AG08395 (cell line): ENCODE measurements around the gene THSD7B.

Source experiments
- DNase-seq: peaks from one replicate; pipeline ENCODE4 v3.0.0; 2012; ENCODE audit warnings: mixed read lengths, low spot score

The THSD7B gene

DNA sequence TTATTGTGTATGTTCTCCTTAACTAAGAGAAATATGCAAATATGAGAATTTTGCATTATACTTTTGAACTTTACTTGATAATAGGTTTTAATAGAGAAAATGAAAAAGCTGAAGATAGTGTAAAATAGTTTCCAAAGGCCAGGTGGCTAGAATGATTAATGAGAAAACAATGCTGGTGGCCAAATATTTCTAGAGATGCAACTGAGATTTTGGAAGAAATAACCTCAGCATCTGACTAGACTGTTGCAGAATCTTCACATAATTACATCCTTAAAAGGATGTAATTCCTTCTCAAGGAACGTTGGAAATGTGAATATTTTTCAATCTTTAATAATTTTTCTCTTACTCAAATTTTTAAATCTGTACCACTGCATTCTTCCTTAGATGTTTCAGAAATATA is 434.4 kb downstream of the THSD7B start:
- DNase-seq: no peak

DNA sequence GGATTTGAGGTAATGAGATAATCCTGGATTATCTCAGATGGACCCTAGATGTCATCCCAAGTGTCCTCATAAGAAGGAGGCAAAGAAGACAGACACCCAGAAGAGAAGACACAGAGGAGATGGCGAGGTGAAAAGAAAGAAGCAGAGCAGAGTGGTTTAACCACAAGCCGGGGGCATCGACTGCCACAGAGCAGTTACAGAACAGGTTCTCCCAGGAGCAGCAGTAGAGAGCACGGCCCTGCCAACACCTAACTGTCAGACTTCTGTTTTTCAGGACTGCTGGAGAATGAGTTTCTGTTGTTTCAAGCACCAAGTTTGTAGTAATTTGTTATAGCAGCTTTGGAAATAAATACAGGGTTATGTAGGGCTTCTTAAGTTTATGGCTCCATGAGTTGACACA is 437.0 kb downstream of the THSD7B start:
- DNase-seq: no peak

DNA sequence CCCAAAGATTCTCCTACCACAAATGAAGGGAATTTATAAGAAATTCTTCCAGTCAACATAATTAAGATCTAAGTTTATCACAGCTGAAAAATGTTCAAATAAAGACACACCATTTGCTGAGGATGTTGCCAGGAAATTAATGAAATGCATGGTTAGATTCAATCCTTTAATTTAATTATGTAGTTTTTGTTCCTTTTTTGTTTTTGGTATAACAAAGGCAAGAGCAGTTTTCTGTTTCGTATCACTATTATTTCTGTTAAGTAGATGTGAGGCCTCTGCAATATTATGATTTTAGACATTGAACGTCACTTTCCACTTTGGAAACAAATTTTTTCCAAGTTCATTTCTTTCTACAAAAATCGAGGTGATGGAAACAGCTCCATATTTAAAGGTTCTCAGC is 440.0 kb downstream of the THSD7B start:
- DNase-seq: no peak

DNA sequence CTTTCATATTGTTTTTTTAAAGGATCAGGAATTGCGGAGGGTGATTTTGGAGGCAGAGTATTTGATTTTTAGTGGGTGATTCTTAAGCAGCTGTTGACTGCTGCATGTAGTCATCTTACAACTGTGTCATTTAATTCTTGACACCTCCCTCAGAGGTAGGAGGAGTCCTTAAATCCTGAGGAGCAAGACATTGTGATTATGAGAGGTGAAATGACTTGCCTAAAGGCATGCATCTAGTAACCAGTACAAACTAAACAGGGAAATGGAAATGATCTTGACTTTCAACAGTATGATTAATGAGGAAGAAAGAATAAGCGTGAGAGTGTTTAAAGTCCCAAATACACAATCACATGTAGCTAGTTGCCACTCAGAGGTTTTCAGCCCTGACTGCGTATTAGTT is 440.7 kb downstream of the THSD7B start:
- no peak for DNase-seq

DNA sequence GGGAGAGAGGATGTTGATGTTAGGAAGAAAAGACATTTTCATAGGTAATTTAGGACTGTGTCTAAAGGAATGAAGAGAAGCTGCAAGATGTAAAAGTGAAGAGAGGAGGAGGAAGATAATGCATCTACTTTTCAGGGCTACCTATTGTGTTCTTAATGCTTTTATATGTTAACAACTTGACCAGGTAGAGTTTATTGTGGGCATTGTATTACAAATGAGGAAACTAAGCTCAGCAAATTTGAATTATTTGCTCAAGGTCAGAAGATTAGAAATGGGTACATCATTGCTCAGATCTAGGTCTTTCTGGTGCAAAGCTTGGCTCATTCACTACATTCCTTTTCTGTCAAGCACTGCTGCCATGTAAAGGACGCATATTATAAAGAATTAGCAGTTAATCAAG is 441.7 kb downstream of the THSD7B start:
- no peak for DNase-seq

DNA sequence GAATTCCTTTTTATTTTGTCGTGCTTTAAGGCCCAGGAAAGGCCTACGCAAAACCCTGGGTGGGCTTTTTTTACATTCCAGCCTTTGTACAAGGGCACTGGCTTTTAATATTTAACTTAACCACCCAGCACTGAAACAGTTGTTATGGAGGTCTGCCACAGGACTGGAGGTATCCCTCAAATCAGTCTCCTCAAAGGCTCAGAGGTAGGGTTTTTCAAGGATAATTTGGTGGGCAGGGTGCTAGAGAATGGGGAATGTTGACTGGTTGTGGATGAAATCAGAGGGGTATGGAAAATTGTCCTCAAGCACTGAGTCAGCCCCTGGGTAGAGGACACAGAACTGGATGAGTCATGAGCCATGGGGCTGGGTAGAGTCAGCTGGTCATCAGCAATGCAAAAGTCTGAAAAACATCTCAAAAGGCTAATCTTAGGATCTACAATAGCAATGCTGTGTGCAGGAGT is 443.1 kb downstream of the THSD7B start:
- DNase-seq: peak; percentile 18

DNA sequence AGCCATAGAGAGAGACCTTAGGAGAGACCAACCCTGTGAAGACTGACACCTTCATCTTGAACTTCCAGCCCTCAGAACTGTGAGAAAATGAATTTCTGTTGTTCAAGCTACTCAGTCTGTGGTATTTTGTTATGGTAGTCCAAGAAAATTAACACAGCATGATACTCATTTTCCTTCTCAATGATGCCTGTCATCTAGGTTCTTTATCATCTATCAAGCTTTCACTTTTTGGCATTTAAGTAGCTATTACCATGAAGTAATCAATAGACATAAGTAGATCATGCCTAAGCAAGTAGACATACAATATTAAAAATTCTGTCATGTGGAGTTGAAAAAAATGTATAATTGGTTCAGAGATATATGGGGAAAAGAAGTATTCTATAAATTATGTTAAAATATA is 444.7 kb downstream of the THSD7B start:
- DNase-seq: no peak

DNA sequence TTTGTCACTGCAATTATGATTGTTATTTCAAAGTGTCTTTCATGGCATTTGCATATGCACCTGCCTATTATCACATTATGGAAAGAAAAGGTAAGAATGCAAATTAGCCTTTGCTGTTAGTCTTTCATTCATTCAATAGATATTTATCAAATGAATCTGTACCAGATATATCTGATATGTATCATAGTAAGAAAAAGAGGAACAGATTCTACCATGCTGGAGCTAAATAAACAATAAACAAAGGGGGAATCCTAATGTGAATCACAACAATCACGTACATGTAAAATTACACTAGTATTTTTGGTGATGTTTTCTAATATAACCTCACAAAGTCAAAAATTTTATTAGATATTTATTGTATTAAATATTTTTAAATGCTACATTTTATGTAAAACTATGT is 446.4 kb downstream of the THSD7B start:
- DNase-seq: no peak

DNA sequence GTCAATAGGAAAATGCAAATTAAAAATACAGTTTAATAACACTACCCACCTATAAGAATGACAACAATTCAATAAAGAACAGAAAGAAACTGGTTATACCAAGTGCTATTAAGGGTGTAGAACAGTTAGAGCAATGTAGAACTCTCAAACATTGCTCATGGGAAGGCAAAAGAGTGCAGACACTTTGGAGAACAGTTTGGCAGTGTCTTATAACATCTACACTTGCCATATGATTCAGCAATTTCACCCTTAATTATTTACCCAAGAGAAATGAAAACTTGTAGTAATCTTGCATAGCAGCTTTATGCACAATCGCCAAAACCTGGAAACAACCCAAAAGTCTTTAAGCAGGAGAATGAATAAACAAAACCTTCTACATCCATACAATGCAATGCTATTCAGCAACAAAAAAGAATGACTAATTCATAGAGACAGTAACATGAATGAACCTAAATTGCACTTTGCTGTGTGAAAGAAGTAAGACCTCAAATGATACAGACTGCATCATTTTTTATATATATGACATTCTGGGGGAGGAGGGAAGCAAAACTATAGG is 455.2 kb downstream of the THSD7B start:
- no peak for DNase-seq

DNA sequence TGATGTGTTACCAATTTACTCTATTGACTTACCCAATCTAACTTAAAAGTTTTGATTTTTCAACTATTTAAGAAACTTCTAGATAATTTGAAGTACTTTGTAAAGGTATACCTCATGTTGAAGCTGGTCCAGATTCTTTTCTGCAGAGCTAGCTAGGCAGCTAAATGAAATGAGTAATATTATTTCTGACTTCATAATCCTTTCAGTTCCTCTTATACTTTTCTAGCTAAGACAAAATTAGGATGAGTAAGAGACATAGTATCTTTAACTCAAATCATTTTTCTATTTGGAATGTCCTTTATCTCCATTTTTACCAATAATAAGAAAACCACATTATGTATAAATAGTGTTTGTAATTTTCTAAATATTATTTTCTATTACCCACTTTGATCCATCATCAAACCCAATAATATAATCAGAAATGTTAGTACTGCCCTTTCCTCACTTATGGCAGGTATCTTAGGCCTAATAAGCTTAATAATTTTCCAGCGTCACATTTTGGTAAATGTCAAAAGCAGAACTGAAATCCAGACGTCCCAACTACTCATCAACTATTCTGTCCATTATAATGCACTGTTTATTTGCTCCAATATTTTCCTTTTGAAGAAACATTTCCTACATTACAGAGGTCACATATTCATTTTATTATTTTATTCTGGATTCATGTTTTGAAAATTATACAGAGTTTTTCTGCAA is 456.6 kb downstream of the THSD7B start:
- DNase-seq: no peak

DNA sequence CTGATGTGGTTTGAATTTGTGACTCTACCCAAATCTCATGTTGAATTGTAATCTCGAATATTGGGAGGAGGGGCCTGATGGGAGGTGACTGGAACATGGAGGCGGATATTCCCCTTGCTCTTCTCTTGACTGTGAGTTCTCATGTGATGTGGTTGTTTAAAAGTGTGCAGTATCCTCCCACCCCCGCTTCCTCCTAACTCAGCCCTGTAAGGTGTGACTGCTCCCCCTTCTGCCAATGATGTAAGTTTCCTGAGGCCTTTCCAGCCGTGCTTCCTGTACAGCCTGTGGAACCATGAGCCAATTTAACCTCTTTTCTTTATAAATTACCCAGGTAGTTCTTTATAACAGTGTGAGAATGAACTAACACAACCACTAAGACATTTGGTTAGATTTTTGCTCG is 458.4 kb downstream of the THSD7B start:
- DNase-seq: no peak

DNA sequence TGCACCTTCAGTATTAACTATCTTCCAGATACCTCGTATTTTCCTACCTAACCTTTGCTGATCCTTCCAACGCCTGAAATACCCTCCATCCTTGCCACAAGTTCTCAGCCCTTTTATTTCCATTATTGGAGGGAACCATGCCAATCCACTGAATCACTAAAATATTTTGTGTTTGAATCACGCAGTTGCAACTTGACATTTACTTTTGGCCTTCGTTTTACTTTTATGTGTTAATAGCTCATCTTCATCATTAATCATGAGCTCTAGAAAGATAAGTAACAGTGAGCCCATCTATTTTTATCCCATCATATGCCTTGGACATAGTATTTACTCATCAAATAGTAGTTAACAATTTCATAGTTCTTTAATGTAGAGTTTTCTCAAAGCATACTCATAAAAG is 463.2 kb downstream of the THSD7B start:
- DNase-seq: no peak

DNA sequence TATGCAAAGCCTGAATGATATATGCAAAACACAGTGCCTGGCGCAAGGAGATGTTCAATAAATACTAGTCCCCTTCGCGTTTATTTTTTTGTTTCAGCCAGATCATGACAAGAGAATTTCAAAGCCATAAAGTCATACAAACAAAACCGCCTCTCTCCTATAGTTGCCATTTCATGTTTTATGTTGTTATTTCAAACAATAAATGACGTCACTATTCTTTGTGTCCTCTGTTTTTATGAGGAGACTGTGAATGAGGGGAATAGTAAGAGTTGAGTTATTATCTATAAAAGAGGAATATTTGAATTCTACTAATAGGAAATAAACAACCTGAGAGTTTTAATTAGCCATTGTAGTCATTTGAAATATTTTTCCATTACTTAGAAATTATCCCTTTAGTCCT is 464.5 kb downstream of the THSD7B start:
- no peak for DNase-seq

DNA sequence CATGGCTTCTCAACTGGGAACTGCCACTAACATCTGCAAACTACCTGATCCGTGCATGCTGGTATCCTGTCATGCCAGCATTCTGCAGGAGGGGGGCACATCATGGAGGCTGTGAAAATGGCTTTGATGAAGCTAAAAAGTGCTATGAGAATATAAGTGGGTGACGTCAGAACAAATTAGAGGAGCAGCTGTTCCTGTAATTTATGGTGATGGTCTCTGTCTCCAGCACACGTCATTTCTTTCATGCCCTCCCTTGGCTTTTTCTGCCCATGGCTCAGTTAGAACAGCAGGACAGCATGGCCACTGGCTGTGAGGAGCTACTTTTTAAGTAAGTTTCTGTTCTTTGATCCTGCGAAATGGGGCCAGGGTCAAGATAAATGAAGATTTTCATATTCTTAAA is 466.3 kb downstream of the THSD7B start:
- no peak for DNase-seq

DNA sequence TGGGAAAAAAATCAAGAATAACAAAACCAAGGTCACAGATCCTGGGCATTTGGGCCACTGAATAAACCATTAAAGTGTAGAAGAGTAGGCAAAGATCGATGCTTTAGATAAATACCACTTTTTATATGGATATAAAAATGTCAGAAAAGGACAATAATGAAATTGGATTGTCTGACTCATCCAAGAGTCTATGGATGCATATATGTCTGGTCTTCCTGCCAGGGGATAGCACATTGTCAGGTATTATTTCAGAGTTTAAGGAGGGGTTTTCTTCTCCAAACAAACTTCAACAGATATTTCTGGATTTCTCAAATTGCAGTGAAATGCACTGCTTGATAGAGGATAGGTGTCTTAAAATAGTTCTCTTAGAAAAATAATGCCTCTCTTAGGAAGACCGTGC is 466.7 kb downstream of the THSD7B start:
- DNase-seq: no peak

DNA sequence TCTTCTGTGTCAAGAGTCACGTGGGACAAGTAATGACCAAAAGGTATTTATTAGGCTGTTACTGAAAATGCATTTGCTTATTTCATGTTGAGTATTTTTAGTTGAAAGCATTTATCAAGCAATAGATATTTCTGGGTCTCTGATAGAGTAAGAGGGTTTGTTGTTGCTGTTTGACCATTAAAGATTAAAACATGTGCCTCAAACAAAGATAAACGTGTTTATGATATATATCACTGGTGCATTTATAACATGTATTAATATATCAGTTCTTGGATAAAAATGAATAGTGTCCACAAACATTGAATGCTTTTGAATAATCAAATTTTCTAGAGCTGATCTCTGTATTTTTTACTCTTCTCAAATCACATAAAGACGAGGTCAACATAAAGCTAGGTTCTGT is 467.7 kb downstream of the THSD7B start:
- DNase-seq: no peak

DNA sequence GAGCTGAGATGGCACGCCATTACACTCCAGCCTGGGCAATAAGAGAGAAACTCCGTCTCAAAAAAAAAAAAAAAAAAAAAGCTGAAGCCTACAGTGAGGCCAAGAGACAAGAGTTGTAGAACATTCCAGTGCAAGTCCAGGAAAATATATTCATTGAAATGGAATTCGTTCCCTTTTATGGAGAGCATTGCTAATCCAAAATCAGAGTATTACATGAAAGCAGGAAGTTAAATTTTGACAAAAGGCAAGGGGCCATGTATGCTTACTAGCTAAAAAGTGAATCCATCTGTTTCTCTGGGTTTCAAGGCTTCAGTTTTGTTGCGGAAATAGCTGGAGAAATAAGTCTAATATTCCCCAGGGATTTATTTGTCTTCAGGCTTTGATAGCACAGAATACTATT is 471.7 kb downstream of the THSD7B start:
- DNase-seq: no peak

DNA sequence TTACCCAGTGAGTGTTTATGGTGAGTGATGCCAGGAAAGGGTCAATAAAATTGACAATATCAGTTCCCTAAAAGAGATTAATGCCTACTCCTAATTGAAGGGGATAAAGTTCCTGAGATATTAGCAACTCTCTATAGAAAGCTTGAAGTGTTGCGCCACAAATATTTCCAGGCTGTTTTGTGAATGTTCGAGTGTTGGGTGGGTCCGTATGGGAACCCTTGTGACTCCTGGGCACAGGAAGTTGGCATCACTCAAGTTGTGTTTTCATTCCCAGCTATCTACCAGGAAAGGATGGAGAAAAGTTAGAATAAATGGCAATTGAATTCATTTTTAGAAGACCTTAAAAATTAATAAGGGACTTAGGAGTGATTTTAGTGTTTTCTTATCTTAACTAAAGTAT is 472.7 kb downstream of the THSD7B start:
- no peak for DNase-seq

DNA sequence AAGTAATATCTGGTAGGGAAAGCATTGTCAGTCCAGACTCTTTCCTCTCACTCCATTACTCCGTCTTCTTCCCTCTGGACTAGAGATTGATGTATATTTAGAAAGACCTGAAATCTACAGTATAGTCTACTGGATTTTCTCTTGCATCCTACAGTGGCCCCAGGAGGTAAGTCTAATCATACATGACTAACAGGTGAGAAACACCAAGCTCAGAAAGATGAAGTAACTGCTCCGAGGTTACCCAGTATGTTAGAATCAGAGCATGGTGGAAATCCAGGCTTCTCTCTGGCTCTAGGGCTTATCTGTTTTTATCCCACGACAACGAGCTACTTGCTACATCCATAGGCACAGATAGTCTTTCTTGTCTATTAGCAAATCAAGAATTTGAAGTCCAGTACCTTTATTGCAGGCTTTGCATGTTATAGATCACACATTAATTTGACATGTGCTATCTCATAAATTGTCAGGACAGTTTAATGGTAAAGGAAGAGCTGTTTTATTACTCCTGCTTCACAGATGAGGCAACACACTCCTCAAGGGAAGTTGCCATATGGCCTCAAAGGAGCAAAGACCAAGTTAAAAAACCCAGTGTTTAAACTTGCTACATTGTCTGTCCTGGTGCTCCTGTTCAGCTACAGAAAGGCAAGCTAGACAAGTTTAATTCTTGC is 484.3 kb downstream of the THSD7B start:
- no peak for DNase-seq

DNA sequence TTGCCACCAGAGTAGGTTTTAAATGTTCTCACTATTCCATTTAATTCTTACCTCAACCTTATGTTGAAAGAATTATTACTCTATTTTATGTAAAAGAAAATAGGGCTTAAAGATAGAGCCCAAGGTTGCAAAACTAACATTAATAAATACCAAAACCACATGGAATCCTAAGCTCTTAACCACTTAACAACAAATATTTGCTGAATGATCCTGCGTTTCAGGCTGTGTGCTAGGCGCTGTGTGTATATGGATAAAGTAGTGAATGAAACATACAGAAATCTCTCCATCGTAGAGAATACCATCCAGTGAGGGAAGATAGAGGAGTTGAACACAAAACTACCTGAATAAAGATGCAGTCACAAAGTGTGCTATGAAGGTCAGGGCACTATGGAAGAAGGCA is 485.1 kb downstream of the THSD7B start:
- DNase-seq: no peak

DNA sequence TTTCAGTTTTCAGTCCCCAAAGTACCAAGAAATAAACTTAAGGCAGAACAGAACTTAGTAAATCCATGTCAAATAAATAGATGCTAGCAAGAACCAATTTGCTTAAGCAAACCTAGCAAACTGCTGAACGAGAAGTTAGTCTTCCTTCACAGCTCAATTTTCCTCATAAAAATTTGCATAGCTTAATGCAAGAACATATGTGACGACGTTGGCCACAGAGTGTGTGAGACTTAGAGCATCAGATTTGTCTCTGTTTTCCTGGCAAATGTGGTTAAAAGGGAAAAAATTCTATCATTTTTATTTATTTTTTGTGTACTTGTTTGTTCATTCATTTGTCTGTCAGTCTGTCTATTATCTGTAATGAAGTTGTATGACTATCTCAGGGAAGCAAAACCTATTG is 485.7 kb downstream of the THSD7B start:
- no peak for DNase-seq

DNA sequence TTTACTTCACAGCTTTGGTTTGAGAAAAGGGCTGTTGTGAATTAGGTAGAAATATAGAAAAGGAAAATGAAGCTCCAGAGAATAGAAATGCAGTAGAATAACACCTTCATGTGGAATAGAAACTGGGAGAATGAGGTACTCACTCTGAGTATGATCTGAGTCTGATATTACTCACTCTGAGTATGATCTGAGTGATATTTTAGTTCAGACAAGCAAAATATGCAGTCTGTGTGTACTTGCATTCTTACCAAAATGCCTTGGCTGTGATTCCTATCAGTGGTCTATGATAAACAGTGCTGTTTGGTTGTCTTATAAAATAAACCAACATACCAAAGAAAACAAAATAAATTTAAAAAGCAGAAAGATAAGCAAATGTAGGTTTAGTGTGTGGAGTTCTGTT is 487.6 kb downstream of the THSD7B start:
- no peak for DNase-seq

DNA sequence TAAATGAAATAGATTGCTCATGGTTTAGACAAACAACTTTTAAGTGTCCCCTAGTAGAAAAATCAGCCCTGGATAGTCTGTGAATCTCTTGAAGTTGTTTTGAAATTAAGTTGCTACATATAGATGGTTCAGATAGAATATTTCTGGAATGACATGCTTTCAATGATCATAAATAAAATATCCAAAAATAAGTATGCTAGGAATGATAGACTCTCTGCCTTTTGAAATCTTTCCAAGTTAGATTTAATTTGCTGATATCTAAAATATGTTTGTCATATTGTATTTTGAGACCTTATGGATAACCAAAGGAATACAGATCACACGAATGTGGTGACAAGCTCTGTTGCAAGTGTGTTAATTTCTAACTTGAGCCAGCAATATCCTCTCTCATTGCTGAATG is 488.7 kb downstream of the THSD7B start:
- no peak for DNase-seq

DNA sequence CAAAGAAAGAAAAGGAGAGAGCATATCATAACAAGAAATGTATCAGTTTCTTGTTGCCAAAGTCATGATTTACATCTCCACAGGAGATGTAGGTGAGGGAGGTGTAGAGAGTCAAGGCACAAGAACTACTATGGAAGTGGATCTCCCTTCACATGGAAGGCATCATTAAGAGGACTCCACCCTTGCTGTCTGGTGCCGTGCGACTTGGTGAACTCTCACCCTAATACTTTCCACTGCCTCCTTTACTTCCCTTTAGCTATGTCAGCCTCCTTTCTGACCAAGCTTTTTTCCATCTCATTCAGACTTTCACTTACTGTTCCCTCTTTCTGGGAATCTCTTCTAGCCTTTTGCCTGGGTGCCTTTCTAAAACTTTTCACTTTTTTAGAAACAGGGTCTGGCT is 490.0 kb downstream of the THSD7B start:
- DNase-seq: no peak
